GM12878 (cell line): ENCODE measurements around the gene PDZD2. TPM values are rescaled to one million over a fixed set of nuclear protein-coding genes. Genes with fewer than 3 reads are reported as not detected.

Source experiments
- ATAC-seq: fragments of 200-7000 bp; cut with Tn5 transposase; 3 replicates; pipeline ENCODE4 v1.9.1; 2020; ENCODE audit warnings: mild to moderate bottlenecking, moderate library complexity
- BruUV-seq: library from RNA; stranded (reverse); fragments of 400-500 nt; replicated peaks from 2 replicates; lab custom pipeline; 2021; lab: Mats Ljungman, UMichigan
- CTCF ChIA-PET: fragments of 300-600 bp; sonication (Branson Sonifier 250); formaldehyde crosslinking; extraction: SDS; loops from one replicate; lab custom pipeline; 2021; ENCODE audit warnings: inconsistent platforms; lab: Yijun Ruan, JAX
- POLR2A ChIA-PET: fragments of 350-600 bp; formaldehyde crosslinking; extraction: SDS; loops from one replicate; lab custom pipeline; 2021; ENCODE audit warnings: inconsistent platforms; lab: Charles Lee
- RAD21 ChIA-PET: fragments of 300-600 bp; sonication (Branson Sonifier 250); formaldehyde crosslinking; loops from one replicate; lab custom pipeline; 2023; ENCODE audit warnings: antibody characterized with exemption; ENCODE audit not compliant: unreplicated experiment; lab: Charles Lee
- SMC1A ChIA-PET: fragments of 300-600 bp; sonication (Branson Sonifier 250); formaldehyde crosslinking; loops from one replicate; lab custom pipeline; 2023; ENCODE audit not compliant: unreplicated experiment, uncharacterized antibody; lab: Charles Lee
- DNase-seq: peaks from one replicate; pipeline ENCODE4 v3.0.0-alpha.2; 2011; ENCODE audit warnings: low read depth, low spot score
- FAIRE-seq: peaks from 3 replicates; lab custom pipeline; 2011; peaks lifted over from hg19 to GRCh38; lab: Jason Lieb, UNC
- H2AFZ ChIP-seq: 2 replicates; pipeline ENCODE4 v1.6.0; 2011; ENCODE audit warnings: low read depth, low read length, control low read depth; ENCODE audit not compliant: control insufficient read depth
- H3K27ac ChIP-seq: 2 replicates; pipeline ENCODE4 v1.5.1; 2011; ENCODE audit warnings: control low read depth; ENCODE audit not compliant: control insufficient read depth, insufficient read depth
- H3K27me3 ChIP-seq, 2 experiments: replicated peaks in 1 of 2; 2 replicates each; pipeline versions ENCODE4 v1.6.0 to v1.6.1; 2011; ENCODE audit warnings: low read length in 1 of 2; ENCODE audit not compliant: control insufficient read depth in 2 of 2, insufficient read depth in 2 of 2
- H3K36me3 ChIP-seq, 2 experiments: 2 replicates each; pipeline ENCODE4 v1.5.1; 2011; ENCODE audit warnings: low read length in 1 of 2; ENCODE audit not compliant: control insufficient read depth in 2 of 2, insufficient read depth in 2 of 2
- H3K4me1 ChIP-seq: 2 replicates; pipeline ENCODE4 v1.6.1; 2011; ENCODE audit warnings: mild to moderate bottlenecking, low read length, moderate library complexity, mixed read lengths; ENCODE audit not compliant: control insufficient read depth, insufficient read depth
- H3K4me2 ChIP-seq: 2 replicates; pipeline ENCODE4 v1.6.0; 2011; ENCODE audit warnings: control low read depth; ENCODE audit not compliant: control insufficient read depth, insufficient read depth
- H3K4me3 ChIP-seq: fragments of 200-600 bp; sonication (generic); 2 replicates; pipeline ENCODE4 v1.5.1; 2016
- H3K79me2 ChIP-seq: 2 replicates; pipeline ENCODE4 v1.6.0; 2011; ENCODE audit warnings: low read length; ENCODE audit not compliant: control insufficient read depth, insufficient read depth
- H3K9ac ChIP-seq: 2 replicates; pipeline ENCODE4 v1.8.0; 2011; ENCODE audit warnings: low read length, control low read depth, mixed read lengths; ENCODE audit not compliant: control insufficient read depth, insufficient read depth
- H3K9me3 ChIP-seq: replicated peaks from 3 replicates; pipeline ENCODE4 v1.5.1; 2011; ENCODE audit warnings: mild to moderate bottlenecking, low read length; ENCODE audit not compliant: control insufficient read depth, insufficient read depth
- H4K20me1 ChIP-seq: 2 replicates; pipeline ENCODE4 v1.6.0; 2011; ENCODE audit not compliant: control insufficient read depth, insufficient read depth
- E4F1 ChIP-seq: fragments of 450-650 bp; IDR thresholded peaks from 2 replicates; pipeline ENCODE4 v1.6.1; 2018; ENCODE audit warnings: borderline replicate concordance, mild to moderate bottlenecking; ENCODE audit not compliant: partially characterized antibody
- KDM1A ChIP-seq: fragments of 200-600 bp; sonication (generic); IDR thresholded peaks from 2 replicates; pipeline ENCODE4 v1.6.1; 2016; ENCODE audit warnings: borderline replicate concordance
- MTA2 ChIP-seq: fragments of 450-650 bp; IDR thresholded peaks from 2 replicates; pipeline ENCODE4 v1.6.1; 2016; ENCODE audit warnings: low read depth, mild to moderate bottlenecking, moderate library complexity
- SKIL ChIP-seq: fragments of 450-650 bp; IDR thresholded peaks from 2 replicates; pipeline ENCODE4 v1.6.1; 2017; ENCODE audit warnings: mild to moderate bottlenecking, low read depth, inconsistent platforms; ENCODE audit not compliant: poor library complexity, severe bottlenecking
- SMARCA5 ChIP-seq: fragments of 450-650 bp; IDR thresholded peaks from 2 replicates; pipeline ENCODE4 v1.6.1; 2017; ENCODE audit warnings: mild to moderate bottlenecking
- TCF12 ChIP-seq: IDR thresholded peaks from 2 replicates; pipeline ENCODE4 v1.6.1; 2011; ENCODE audit warnings: low read depth, mild to moderate bottlenecking, low read length
- TCF3 ChIP-seq: IDR thresholded peaks from 2 replicates; pipeline ENCODE4 v1.6.1; 2012; ENCODE audit warnings: low read depth, mild to moderate bottlenecking, low read length, borderline replicate concordance; ENCODE audit not compliant: insufficient read depth
- USF1 ChIP-seq: IDR thresholded peaks from 2 replicates; pipeline ENCODE4 v1.6.1; 2011; ENCODE audit warnings: borderline replicate concordance, low read depth, mild to moderate bottlenecking, moderate library complexity, mixed read lengths, low read length; ENCODE audit not compliant: insufficient read depth; ENCODE audit errors: extremely low read length
- ZBED1 ChIP-seq: IDR thresholded peaks from 2 replicates; pipeline ENCODE4 v1.6.1; 2016; ENCODE audit warnings: borderline replicate concordance
- ZNF24 ChIP-seq: fragments of 450-650 bp; IDR thresholded peaks from 2 replicates; pipeline ENCODE4 v1.6.1; 2017; ENCODE audit warnings: antibody characterized with exemption, mild to moderate bottlenecking
- WGBS: methylation state at CpG from one replicate; pipeline ENCODE4 v1.1.6; 2016; ENCODE audit warnings: low lambda C conversion rate; ENCODE audit not compliant: insufficient replicate concordance, insufficient coverage; ENCODE audit errors: missing lambda C conversion rate; 5-methylcytosine and 5-hydroxymethylcytosine counted together
- in situ Hi-C: fragments of 300-500 bp; cut with MboI; formaldehyde crosslinking; loops from 9 replicates; pipeline ENCODE4 v1.14.3; 2018; ENCODE audit warnings: mixed read lengths
- intact Hi-C: fragments of 100-400 bp; cut with micrococcal nuclease; formaldehyde crosslinking; loops from one replicate; pipeline ENCODE4 v1.14.2; 2022; ENCODE audit not compliant: unreplicated experiment
- microRNA-seq: library from miRNA; unstranded; fragments of <30 nt; microRNA quantifications from one replicate; pipeline ENCODE4, GENCODE V29; 2018
- polyA plus RNA-seq, 11 experiments: library from polyadenylated mRNA; depleted of rRNA in 4 of 11; unstranded in 6 of 11; stranded (reverse) in 5 of 11; fragments of >200 nt; fragmentation: Nextera tagmentation in 4 of 11; fragmentation: Illumina TruSeq in 1 of 11; extraction: Ambion mirVana in 4 of 11; extraction: Trizol in 1 of 11; gene quantifications; 1 replicate in 1 of 11; 2 replicates in 10 of 11; pipeline versions ENCODE4 v1.2.1 to v1.2.3, GENCODE V29; 2011 to 2016; ENCODE audit warnings: inconsistent platforms in 2 of 11, missing spikeins in 2 of 11, low read depth in 1 of 11
- small RNA-seq: library from RNA; depleted of rRNA; stranded (forward); fragments of <200 nt; gene quantifications from one replicate; pipeline ENCODE3, GENCODE V24; 2014
- total RNA-seq, 4 experiments: library from RNA; depleted of rRNA in 3 of 4; stranded (reverse); fragments of >200 nt in 3 of 4; fragmentation: Illumina TruSeq in 1 of 4; extraction: Trizol in 1 of 4; gene quantifications; 2 replicates each; pipeline versions ENCODE4 v1.2.1 to v1.2.3, GENCODE V29; 2013 to 2021

PDZD2 gene
- total and polyA plus RNA-seq, 10 of the 15 experiments (the other 5 are each of a cell fraction or from before 2014, with no cell fraction given) = 0.01 to 0.58 (median 0.29) TPM; not detected in 3

DNA sequence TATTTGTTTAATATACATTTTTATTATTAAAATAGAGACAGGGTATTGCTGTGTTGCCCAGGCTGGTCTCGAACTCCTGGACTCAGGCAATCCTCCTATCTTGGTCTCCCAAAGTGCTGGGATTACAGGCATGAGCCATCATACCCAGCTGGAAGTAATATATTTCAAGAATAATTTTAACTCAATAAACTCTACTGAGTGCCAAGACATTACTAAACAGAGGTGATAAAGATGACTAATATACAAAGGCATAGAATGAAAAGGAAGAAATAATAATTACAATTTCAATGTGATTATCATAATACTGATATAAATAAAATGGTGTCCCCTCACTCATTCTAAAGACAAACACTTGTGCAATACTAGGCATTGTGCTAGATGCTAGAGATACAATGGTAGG, 521.3 kb downstream of the PDZD2 start:
- Histone ChIP-seq H4K20me1 (peaks cover 4% of the 10 kb centered on the region; the same call in 1 of the 2 replicates), H3K36me3 (peaks cover 0 to 26% of the 10 kb centered on the region in 2 experiments; a peak in 2 of 4 replicates), H3K79me2 (peaks cover 84% of the 10 kb centered on the region), H3K4me2 (no peak overlapping the region), H3K4me1 (peaks cover 36% of the 10 kb centered on the region), H3K9me3 (no peaks in the 10 kb centered on the region)
- WGBS = 100% methylated on average over 1 of the region's 1 CpG
- ChIA-PET SMC1A (interaction anchor here (0.6 to 1.4 kb wide), 3 partner anchors 9 to 1514 kb away, joined by 3 to 4 read pairs (median 3); no protein-coding TSS in a partner anchor), POLR2A (no interaction called here)
- in situ Hi-C loops = no loop called here
- no peak for TF ChIP-seq KDM1A
- TF ChIP-seq SMARCA5 = no peak
- no peak for TF ChIP-seq TCF12
- no peak for TF ChIP-seq E4F1
- TF ChIP-seq TCF3 = no peak
- no peak for TF ChIP-seq SKIL
- TF ChIP-seq ZNF24 = no peak
- TF ChIP-seq MTA2 = no peak
- no peak for TF ChIP-seq ZBED1
- no peak for TF ChIP-seq USF1
- TF ChIP-seq, all 136 proteins: peak for 0
- Histone ChIP-seq H3K27me3 (no peaks in the 10 kb centered on the region), H3K4me3 (no peak overlapping the region), H3K9ac (no peak overlapping the region), H2AFZ (no peak overlapping the region), H3K27ac (no peak overlapping the region)
- ChIA-PET CTCF (no interaction called here), RAD21 (interaction anchor here (1.2 kb wide), 1 partner anchor 13 kb away, joined by 5 read pairs; no protein-coding TSS in a partner anchor)
- no TSS peak for BruUV-seq
- no peak for DNase-seq
- no peak for ATAC-seq
- no peak for FAIRE-seq
- intact Hi-C loops = no loop called here

Small RNA genes lying within 50 kb of the gene (microRNA-seq; reads per million reads assigned to microRNA genes)
- gene MIR4279 = not detected

Small RNA genes lying within 50 kb of the gene (small RNA-seq; reads per million reads assigned to genes)
- not detected for gene AC025458.1
- gene MIR4279 = not detected
- gene RF00019 = not detected
- gene RNU6-358P = not detected
- gene RNU6-363P = not detected
- not detected for gene RNU6-760P

Other genes with a start within 250 kb of the PDZD2 start
- gene DROSHA, start 107.0 kb upstream of the PDZD2 start, total RNA-seq (2014; rRNA removed) = 27.8 and 31.5 TPM in 2 replicates
- 32.3 and 33.6 TPM in 2 replicates for gene DROSHA, start 107.0 kb upstream of the PDZD2 start, total RNA-seq (2014; rRNA removed; fragmentation: Illumina TruSeq; extraction: Trizol)
- 49.1 and 55.0 TPM in 2 replicates for gene DROSHA, start 107.0 kb upstream of the PDZD2 start, total RNA-seq (2021)
- 45.8 and 55.2 TPM in 2 replicates for gene DROSHA, start 107.0 kb upstream of the PDZD2 start, polyA plus RNA-seq (2011; rRNA removed)
- gene DROSHA, start 107.0 kb upstream of the PDZD2 start, polyA plus RNA-seq (2014; fragmentation: Illumina TruSeq; extraction: Trizol) = 33.8 and 46.9 TPM in 2 replicates
- 10 to 100 TPM; 27.9 to 37.4 TPM for gene DROSHA, start 107.0 kb upstream of the PDZD2 start, polyA plus RNA-seq (2014; fragmentation: Nextera tagmentation; extraction: Ambion mirVana)
- 36.4 and 39.2 TPM in 2 replicates for gene DROSHA, start 107.0 kb upstream of the PDZD2 start, polyA plus RNA-seq (2014; rRNA removed)
- gene DROSHA, start 107.0 kb upstream of the PDZD2 start, polyA plus RNA-seq (2016; fragmentation: Nextera tagmentation; extraction: Ambion mirVana) = 10 to 100 TPM; 37.7 to 37.9 TPM
- gene C5orf22, start 106.8 kb upstream of the PDZD2 start, total RNA-seq (2014; rRNA removed) = 23.0 and 24.4 TPM in 2 replicates
- 21.8 and 23.7 TPM in 2 replicates for gene C5orf22, start 106.8 kb upstream of the PDZD2 start, total RNA-seq (2014; rRNA removed; fragmentation: Illumina TruSeq; extraction: Trizol)
- 21.7 and 24.9 TPM in 2 replicates for gene C5orf22, start 106.8 kb upstream of the PDZD2 start, total RNA-seq (2021)
- gene C5orf22, start 106.8 kb upstream of the PDZD2 start, polyA plus RNA-seq (2011; rRNA removed) = 35.5 and 49.3 TPM in 2 replicates
- 30.6 and 35.9 TPM in 2 replicates for gene C5orf22, start 106.8 kb upstream of the PDZD2 start, polyA plus RNA-seq (2014; fragmentation: Illumina TruSeq; extraction: Trizol)
- 10 to 100 TPM; 10.5 to 14.7 TPM for gene C5orf22, start 106.8 kb upstream of the PDZD2 start, polyA plus RNA-seq (2014; fragmentation: Nextera tagmentation; extraction: Ambion mirVana)
- 15.6 and 18.1 TPM in 2 replicates for gene C5orf22, start 106.8 kb upstream of the PDZD2 start, polyA plus RNA-seq (2014; rRNA removed)
- 10 to 100 TPM; 34.0 to 35.2 TPM for gene C5orf22, start 106.8 kb upstream of the PDZD2 start, polyA plus RNA-seq (2016; fragmentation: Nextera tagmentation; extraction: Ambion mirVana)